HepG2 (cell line): ENCODE data around the gene PCYT2. TPM values are rescaled to one million over a fixed set of nuclear protein-coding genes. Genes with fewer than 3 reads are reported as not detected.

Experiments
- ARHGAP35 ChIP-seq: sonication (generic); formaldehyde crosslinking; IDR thresholded peaks from 2 replicates; pipeline ENCODE4 v1.9.0; 2022; ENCODE audit warnings: mild to moderate bottlenecking, inconsistent platforms, moderate library complexity, missing genetic modification reagents, borderline replicate concordance
- ATRX ChIP-seq: sonication (generic); formaldehyde crosslinking; IDR thresholded peaks from 2 replicates; pipeline ENCODE4 v1.4.0; 2020; ENCODE audit warnings: missing genetic modification reagents, borderline replicate concordance
- BRD4 ChIP-seq: sonication (generic); formaldehyde crosslinking; IDR thresholded peaks from 2 replicates; pipeline ENCODE4 v1.4.0; 2020; ENCODE audit warnings: missing genetic modification reagents
- HNF4A ChIP-seq: sonication (generic); formaldehyde crosslinking; IDR thresholded peaks from 2 replicates; pipeline ENCODE4 v1.4.0; 2020; ENCODE audit warnings: missing genetic modification reagents
- IRX3 ChIP-seq: sonication (generic); formaldehyde crosslinking; IDR thresholded peaks from 2 replicates; pipeline ENCODE4 v1.8.1; 2023; ENCODE audit warnings: mild to moderate bottlenecking, low read depth, missing genetic modification reagents, borderline replicate concordance
- NBN ChIP-seq: fragments of 450-650 bp; conservative IDR thresholded peaks from 2 replicates; pipeline ENCODE4 v1.6.1; 2017
- NCOR1 ChIP-seq: fragments of 200-600 bp; sonication (generic); IDR thresholded peaks from 2 replicates; pipeline ENCODE4 v1.7.0; 2017; ENCODE audit warnings: antibody characterized with exemption, low read length, borderline replicate concordance
- POLR2A ChIP-seq, 2 experiments: IDR thresholded peaks; 2 replicates each; pipeline ENCODE4 v1.6.1; 2011; ENCODE audit warnings: low read depth in 2 of 2, low read length in 2 of 2, mild to moderate bottlenecking in 1 of 2, moderate library complexity in 1 of 2; ENCODE audit not compliant: insufficient read depth in 1 of 2
- SIX4 ChIP-seq: sonication (generic); formaldehyde crosslinking; IDR thresholded peaks from 2 replicates; pipeline ENCODE4 v1.4.0; 2020; ENCODE audit warnings: missing genetic modification reagents
- SMAD9 ChIP-seq: sonication (generic); formaldehyde crosslinking; IDR thresholded peaks from 2 replicates; pipeline ENCODE4 v1.5.1; 2020; ENCODE audit warnings: mild to moderate bottlenecking, missing genetic modification reagents
- STAT5B ChIP-seq: sonication (generic); formaldehyde crosslinking; IDR thresholded peaks from 2 replicates; pipeline ENCODE4 v1.4.0; 2020; ENCODE audit warnings: missing genetic modification reagents
- TRIM24 ChIP-seq: sonication (generic); formaldehyde crosslinking; IDR thresholded peaks from 2 replicates; pipeline ENCODE4 v1.8.0; 2022; ENCODE audit warnings: mild to moderate bottlenecking, missing genetic modification reagents
- ZBTB37 ChIP-seq: sonication (generic); formaldehyde crosslinking; IDR thresholded peaks from 2 replicates; pipeline ENCODE4 v1.4.0; 2020; ENCODE audit warnings: mild to moderate bottlenecking, missing genetic modification reagents
- ZIK1 ChIP-seq: sonication (generic); formaldehyde crosslinking; IDR thresholded peaks from 2 replicates; pipeline ENCODE4 v1.5.0; 2020; ENCODE audit warnings: mild to moderate bottlenecking, low read depth, missing genetic modification reagents, borderline replicate concordance
- ZNF180 ChIP-seq: sonication (generic); formaldehyde crosslinking; IDR thresholded peaks from 2 replicates; pipeline ENCODE4 v1.4.0; 2020; ENCODE audit warnings: low read depth, missing genetic modification reagents, borderline replicate concordance
- ZNF234 ChIP-seq: sonication (generic); formaldehyde crosslinking; conservative IDR thresholded peaks from 2 replicates; pipeline ENCODE4 v1.5.1; 2020; ENCODE audit warnings: mild to moderate bottlenecking, missing genetic modification reagents
- ZNF296 ChIP-seq: sonication (generic); formaldehyde crosslinking; conservative IDR thresholded peaks from 2 replicates; pipeline ENCODE4 v1.5.0; 2020; ENCODE audit warnings: mild to moderate bottlenecking, missing genetic modification reagents
- ZNF513 ChIP-seq: sonication (generic); formaldehyde crosslinking; conservative IDR thresholded peaks from 2 replicates; pipeline ENCODE4 v1.5.0; 2020; ENCODE audit warnings: missing genetic modification reagents
- ZNF598 ChIP-seq: sonication (generic); formaldehyde crosslinking; IDR thresholded peaks from 2 replicates; pipeline ENCODE4 v1.5.1; 2020; ENCODE audit warnings: mild to moderate bottlenecking, missing genetic modification reagents, borderline replicate concordance
- ZNF674 ChIP-seq: sonication (generic); formaldehyde crosslinking; IDR thresholded peaks from 2 replicates; pipeline ENCODE4 v1.5.0; 2020; ENCODE audit warnings: low read depth, mild to moderate bottlenecking, missing genetic modification reagents
- ZNF766 ChIP-seq: sonication (generic); formaldehyde crosslinking; IDR thresholded peaks from 2 replicates; pipeline ENCODE4 v1.5.0; 2020; ENCODE audit warnings: missing genetic modification reagents, borderline replicate concordance
- polyA plus RNA-seq, 8 experiments: library from polyadenylated mRNA; depleted of rRNA in 3 of 8; stranded (reverse) in 7 of 8; unstranded in 1 of 8; fragments of >200 nt; fragmentation: Illumina TruSeq in 4 of 8; extraction: Trizol in 4 of 8; gene quantifications; 2 replicates each; pipeline versions ENCODE4 v1.2.1 to v1.2.3, GENCODE V29; 2011 to 2016; ENCODE audit warnings: low read depth in 4 of 8, missing spikeins in 1 of 8, mixed read lengths in 1 of 8; ENCODE audit not compliant: insufficient read depth in 1 of 8
- total RNA-seq, 5 experiments: library from RNA; depleted of rRNA; stranded (reverse); fragments of >200 nt; fragmentation: Illumina TruSeq; extraction: Trizol; gene quantifications; 2 replicates each; pipeline ENCODE4 v1.2.3, GENCODE V29; 2016; ENCODE audit warnings: low read depth in 1 of 5

The PCYT2 gene
- total and polyA plus RNA-seq, 2 of the 13 experiments (the other 11 are each of a cell fraction or from before 2014, with no cell fraction given), result 147 to 297 TPM

- TF ChIP-seq IRX3 (CRISPR knock-in tag) (peak; percentile 54), ARHGAP35 (CRISPR knock-in tag) (peak; percentile 22; the same call in 1 of the 2 replicates), BRD4 (CRISPR knock-in tag) (no peak), ZNF598 (CRISPR knock-in tag) (no peak), HNF4A (CRISPR knock-in tag) (no peak), STAT5B (CRISPR knock-in tag) (no peak; the same call in 1 of the 2 replicates), ZBTB37 (CRISPR knock-in tag) (no peak; the same call in 1 of the 2 replicates), ZNF296 (no peak), ZNF234 (no peak), ZNF674 (CRISPR knock-in tag) (no peak), NBN (no peak), ZNF180 (CRISPR knock-in tag) (no peak), NCOR1 (no peak), POLR2A (IDR thresholded peaks at IDR 0.05; ENCODE audit: insufficient read depth in 1 of 2, low read depth in 2 of 2, low read length in 2 of 2) (peak in 1 of 2 experiments; percentile 71; a peak in 2 of 4 replicates), ZIK1 (CRISPR knock-in tag) (no peak), TRIM24 (CRISPR knock-in tag) (no peak), ATRX (CRISPR knock-in tag) (no peak), SIX4 (no peak; the same call in 1 of the 2 replicates), ZNF766 (CRISPR knock-in tag) (peak; percentile 39; the same call in 1 of the 2 replicates), SMAD9 (CRISPR knock-in tag) (no peak), ZNF513 (CRISPR knock-in tag) (peak; percentile 26; the same call in 1 of the 2 replicates)
These were observed 43.1 kb downstream of the PCYT2 start (continued) for GRCh38 chr17:81867991-81868673.
